ENCODE measurements around the gene MYH9. TPM values are rescaled to one million over a fixed set of nuclear protein-coding genes. Genes with fewer than 3 reads are reported as not detected.

The MYH9 gene
- total RNA-seq, 1 donor from 2014 or later = 973 TPM

DNA sequence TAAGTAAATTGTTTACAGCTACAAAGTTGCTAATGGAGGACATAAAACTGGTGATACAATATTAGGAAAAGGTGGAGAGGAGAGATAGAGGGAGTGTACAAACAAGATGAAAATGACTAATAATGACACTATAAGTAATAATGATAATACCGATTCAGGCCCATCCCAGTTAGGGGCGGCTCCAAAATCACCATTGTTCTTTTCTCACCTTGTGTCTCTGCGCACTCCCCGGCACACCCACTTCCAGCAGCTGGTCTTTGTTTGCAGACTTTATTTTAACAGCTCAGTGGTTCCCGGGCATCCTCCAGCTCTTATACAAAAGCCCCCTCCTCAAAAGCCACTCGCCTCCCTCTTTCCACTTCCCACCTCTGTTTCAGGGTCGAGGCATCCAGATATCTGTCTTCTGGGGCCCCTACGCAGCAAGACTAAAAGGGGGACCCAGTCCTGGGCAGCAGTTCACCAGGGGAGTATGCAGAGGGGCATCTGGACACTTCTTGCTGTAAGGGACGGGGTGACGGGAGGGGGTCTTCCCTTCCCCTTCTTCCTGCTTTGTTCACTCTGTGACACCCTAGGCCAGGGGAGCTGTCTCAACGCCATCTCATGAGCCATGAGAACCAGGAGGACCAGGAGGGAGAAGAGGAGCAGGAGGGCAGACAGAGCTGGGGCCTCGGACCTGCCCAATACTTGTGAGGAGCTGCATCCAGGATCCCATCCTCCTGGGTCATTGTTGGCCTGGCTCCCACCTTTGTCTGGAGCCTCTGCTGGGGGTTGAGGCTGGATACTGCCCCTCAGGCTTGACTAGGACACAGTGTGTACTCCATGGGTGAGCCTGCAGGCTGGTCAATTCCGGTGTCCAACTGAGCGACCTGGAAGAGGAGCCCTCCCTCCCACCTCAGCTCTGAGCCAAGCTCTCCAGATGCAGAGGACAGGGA is 151.1 kb downstream of the MYH9 start:
- intact Hi-C loops (cut with DNase I) = no loop called here
- ATAC-seq (no peak), DNase-seq (ENCODE audit: low spot score) (no peak)

GRCh38 chr22:36235585-36235984 is 152.2 kb downstream of the MYH9 start:
- DNase-seq (ENCODE audit: low spot score) (no peak), ATAC-seq (no peak)
- intact Hi-C loops (cut with DNase I) = no loop called here

GRCh38 chr22:36234919-36235318 is 152.8 kb downstream of the MYH9 start:
- peak; percentile 61 for DNase-seq (ENCODE audit: low spot score)
- ATAC-seq = no peak
- intact Hi-C loops (cut with DNase I) = no loop called here

DNA sequence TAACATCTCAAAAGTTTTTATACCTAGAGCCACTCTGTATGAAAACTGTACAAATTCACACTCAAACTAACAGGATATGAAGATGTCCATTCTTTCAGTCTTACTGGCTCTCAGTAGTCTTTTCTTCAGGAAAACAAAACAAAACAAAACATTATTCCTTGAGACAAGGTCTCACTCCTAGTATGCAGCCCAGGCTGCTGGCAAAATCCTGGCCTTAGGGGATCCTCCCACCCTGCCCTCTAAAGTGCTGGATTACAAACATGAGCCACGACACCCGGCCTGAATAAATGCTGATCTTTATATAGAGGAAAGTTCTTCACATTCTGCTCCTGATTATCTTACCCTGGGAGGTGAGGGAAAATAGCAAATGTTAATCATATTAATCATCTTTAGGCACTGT is 153.6 kb downstream of the MYH9 start:
- intact Hi-C loops (cut with DNase I) = no loop called here
- DNase-seq (ENCODE audit: low spot score) (no peak), ATAC-seq (no peak)

GRCh38 chr22:36233796-36234195 is 154.0 kb downstream of the MYH9 start:
- intact Hi-C loops (cut with DNase I) = no loop called here
- DNase-seq (ENCODE audit: low spot score) (no peak), ATAC-seq (no peak)

DNA sequence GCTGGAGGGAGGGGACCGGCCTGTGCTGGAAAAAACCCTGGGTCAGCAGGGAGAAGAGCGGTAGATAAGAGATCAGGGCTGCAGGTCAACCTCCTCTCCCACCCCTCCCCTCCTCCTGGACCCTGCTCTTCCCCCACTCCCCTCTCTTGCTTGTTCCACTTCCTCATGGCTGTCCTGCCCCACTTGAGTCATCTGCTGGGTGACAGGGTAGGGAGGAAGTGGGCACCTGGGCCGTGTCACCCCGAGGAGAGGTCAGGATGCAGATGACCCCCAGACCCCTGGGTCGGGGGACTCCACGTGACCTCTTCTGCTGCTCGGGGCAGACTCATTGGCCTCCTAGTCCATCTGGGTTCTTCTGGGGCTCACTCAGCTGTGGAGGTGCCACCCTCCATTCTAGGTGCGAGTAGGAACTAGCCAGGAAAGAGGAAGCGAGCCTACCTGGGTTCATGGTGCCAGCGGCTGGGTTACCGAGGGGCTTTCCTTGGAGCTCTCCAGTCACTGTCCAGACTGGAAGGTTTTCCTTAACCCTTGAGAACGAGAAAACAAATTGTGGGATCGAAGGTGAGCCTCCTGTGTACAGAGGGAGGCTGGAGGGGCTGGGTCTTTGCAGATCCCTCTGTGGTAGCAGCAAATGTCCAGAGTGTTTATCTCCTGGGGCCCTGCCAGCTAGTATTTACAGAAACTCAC is 154.9 kb downstream of the MYH9 start:
- intact Hi-C loops (cut with DNase I) = no loop called here
- DNase-seq (ENCODE audit: low spot score) (no peak), ATAC-seq (no peak)

Small RNA genes lying within 50 kb of the gene (microRNA-seq; reads per million reads assigned to microRNA genes)
- gene MIR6819 = not detected

Other genes with a start within 250 kb of the MYH9 start
- gene APOL3, start 227.2 kb downstream of the MYH9 start, total RNA-seq = 77.2 TPM
- 9.8 TPM for gene APOL4, start 186.2 kb downstream of the MYH9 start, total RNA-seq
- gene APOL2, start 148.4 kb downstream of the MYH9 start, total RNA-seq = 65.8 TPM
- gene APOL1, start 134.8 kb downstream of the MYH9 start, total RNA-seq = 35.3 TPM
- gene TXN2, start 93.7 kb upstream of the MYH9 start, total RNA-seq = 45.4 TPM
- gene FOXRED2, start 119.1 kb upstream of the MYH9 start, total RNA-seq = 13.7 TPM
- 132 TPM for gene EIF3D, start 141.2 kb upstream of the MYH9 start, total RNA-seq

Data from sciatic nerve (tissue), 2 donors.